Panc1 (cell line): ENCODE data around the gene BUB3.

Experiments
- CTCF ChIP-seq: fragments of 450-650 bp; IDR thresholded peaks from 2 replicates; pipeline ENCODE4 v1.5.1; 2017; ENCODE audit warnings: mild to moderate bottlenecking
- POLR2AphosphoS5 ChIP-seq: IDR thresholded peaks from 2 replicates; pipeline ENCODE4 v1.6.1; 2012; ENCODE audit warnings: mild to moderate bottlenecking, low read depth, low read length, moderate library complexity
- REST ChIP-seq, 2 experiments: IDR thresholded peaks; 2 replicates each; pipeline ENCODE4 v1.6.1; 2011 to 2012; ENCODE audit warnings: low read depth in 2 of 2, control low read depth in 1 of 2, low read length in 1 of 2, mild to moderate bottlenecking in 1 of 2, moderate library complexity in 1 of 2; ENCODE audit not compliant: insufficient read depth in 1 of 2
- SIN3A ChIP-seq: IDR thresholded peaks from 2 replicates; pipeline ENCODE4 v1.6.1; 2012; ENCODE audit warnings: low read depth, mild to moderate bottlenecking, low read length, moderate library complexity, borderline replicate concordance; ENCODE audit not compliant: insufficient read depth
- TCF7L2 ChIP-seq: IDR thresholded peaks from 2 replicates; pipeline ENCODE4 v1.6.1; 2011; ENCODE audit warnings: mild to moderate bottlenecking, low read depth, low read length, inconsistent platforms

- TF ChIP-seq SIN3A (no peak), CTCF (no peak), POLR2AphosphoS5 (no peak), REST (IDR thresholded peaks at IDR 0.05; ENCODE audit: insufficient read depth in 1 of 2, low read depth in 2 of 2, low read length in 1 of 2) (no peak), TCF7L2 (no peak)
These were observed 12.2 kb upstream of the BUB3 start for GRCh38 chr10:123141791-123142700.
